ENCODE data around the gene PLA2R1.

The PLA2R1 gene

GRCh38 chr2:160092445-160092844 lies 30.0 kb upstream of the PLA2R1 start:
- no peak for TF ChIP-seq EZH2phosphoT487 (conservative IDR thresholded peaks at IDR 0.05; ENCODE audit: low read length)
- no peak for TF ChIP-seq CTCF (IDR thresholded peaks at IDR 0.05; ENCODE audit: insufficient read depth, low read length, poor library complexity, severe bottlenecking)

DNA sequence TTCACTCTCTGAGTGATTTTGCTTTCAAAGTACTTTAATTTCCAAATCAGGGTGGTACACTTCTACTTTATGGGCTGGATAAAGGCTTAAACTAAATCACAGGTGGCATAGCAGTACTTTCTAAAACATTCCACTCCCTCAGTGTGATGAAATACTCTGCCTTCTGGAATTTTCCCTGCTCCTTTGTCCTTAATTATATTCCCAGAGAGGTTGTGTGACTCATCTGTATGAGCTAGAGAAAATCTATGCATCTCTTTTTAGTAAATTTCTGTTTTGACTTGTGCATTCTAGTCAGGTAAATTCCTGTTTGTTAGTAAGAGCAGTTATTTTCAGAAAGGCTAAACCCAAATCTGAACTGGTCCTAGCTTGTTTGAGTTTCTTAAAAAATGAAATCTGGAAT lies 29.0 kb upstream of the PLA2R1 start:
- no peak for TF ChIP-seq CTCF (IDR thresholded peaks at IDR 0.05; ENCODE audit: insufficient read depth, low read length, poor library complexity, severe bottlenecking)
- TF ChIP-seq EZH2phosphoT487 (conservative IDR thresholded peaks at IDR 0.05; ENCODE audit: low read length): no peak

More at GRCh38 chr2:160092445-160092844, 30.0 kb upstream of the PLA2R1 start:
- H4K20me1 ChIP-seq (ENCODE audit: low read depth, low read length): no peaks in the 10 kb centered on the region
- no peaks in the 10 kb centered on the region for H3F3A ChIP-seq (ENCODE audit: insufficient read depth)
- H2AFZ ChIP-seq (ENCODE audit: low read depth, low read length, severe bottlenecking): no peak overlapping the region
- no peaks in the 10 kb centered on the region for H3K9me2 ChIP-seq (replicated peaks; ENCODE audit: insufficient read depth, low read length)
- peaks cover 13% of the 10 kb centered on the region; the same call in 1 of the 2 replicates for H3K9me3 ChIP-seq (ENCODE audit: insufficient read depth, low read length)
- no peak overlapping the region for H3K4me2 ChIP-seq (ENCODE audit: low read depth, low read length, poor library complexity, severe bottlenecking)
- no peak overlapping the region for H3K4me3 ChIP-seq (ENCODE audit: insufficient read depth, low read length, poor library complexity, severe bottlenecking)
- H3K27me3 ChIP-seq (ENCODE audit: low read length): no peaks in the 10 kb centered on the region
- no peaks in the 10 kb centered on the region for H3K79me2 ChIP-seq (ENCODE audit: insufficient read depth, low read length)
- no peak overlapping the region for H3K27ac ChIP-seq (ENCODE audit: low read depth, low read length)
- no peak overlapping the region for H3K9ac ChIP-seq (ENCODE audit: low read length)
- no peaks in the 10 kb centered on the region for H3K36me3 ChIP-seq (ENCODE audit: low read length)

GRCh38 chr2:160087854-160088745 lies 25.7 kb upstream of the PLA2R1 start:
- no peak overlapping the region for H3K4me3 ChIP-seq (ENCODE audit: insufficient read depth, low read length, poor library complexity, severe bottlenecking)
- TF ChIP-seq CTCF (IDR thresholded peaks at IDR 0.05; ENCODE audit: insufficient read depth, low read length, poor library complexity, severe bottlenecking) (peak; percentile 24), EZH2phosphoT487 (conservative IDR thresholded peaks at IDR 0.05; ENCODE audit: low read length) (no peak)
- no peaks in the 10 kb centered on the region for H3K79me2 ChIP-seq (ENCODE audit: insufficient read depth, low read length)
- H4K20me1 ChIP-seq (ENCODE audit: low read depth, low read length): no peaks in the 10 kb centered on the region
- H3K27ac ChIP-seq (ENCODE audit: low read depth, low read length): no peak overlapping the region
- peaks cover 22% of the 10 kb centered on the region; the same call in 1 of the 2 replicates for H3K9me3 ChIP-seq (ENCODE audit: insufficient read depth, low read length)
- H3K36me3 ChIP-seq (ENCODE audit: low read length): no peaks in the 10 kb centered on the region
- H3K9me2 ChIP-seq (replicated peaks; ENCODE audit: insufficient read depth, low read length): no peaks in the 10 kb centered on the region
- H3K9ac ChIP-seq (ENCODE audit: low read length): no peak overlapping the region
- no peaks in the 10 kb centered on the region for H3K27me3 ChIP-seq (ENCODE audit: low read length)
- H3F3A ChIP-seq (ENCODE audit: insufficient read depth): no peaks in the 10 kb centered on the region
- H3K4me2 ChIP-seq (ENCODE audit: low read depth, low read length, poor library complexity, severe bottlenecking): no peak overlapping the region
- no peak overlapping the region for H2AFZ ChIP-seq (ENCODE audit: low read depth, low read length, severe bottlenecking)

More for the DNA sequence above, 29.0 kb upstream of the PLA2R1 start:
- peaks cover 19% of the 10 kb centered on the region; the same call in 1 of the 2 replicates for H3K9me3 ChIP-seq (ENCODE audit: insufficient read depth, low read length)
- H3K4me2 ChIP-seq (ENCODE audit: low read depth, low read length, poor library complexity, severe bottlenecking): no peak overlapping the region
- no peaks in the 10 kb centered on the region for H3K9me2 ChIP-seq (replicated peaks; ENCODE audit: insufficient read depth, low read length)
- no peak overlapping the region for H3K4me3 ChIP-seq (ENCODE audit: insufficient read depth, low read length, poor library complexity, severe bottlenecking)
- no peak overlapping the region for H2AFZ ChIP-seq (ENCODE audit: low read depth, low read length, severe bottlenecking)
- H3K27ac ChIP-seq (ENCODE audit: low read depth, low read length): no peak overlapping the region
- no peak overlapping the region for H3K9ac ChIP-seq (ENCODE audit: low read length)
- no peaks in the 10 kb centered on the region for H3K27me3 ChIP-seq (ENCODE audit: low read length)
- no peaks in the 10 kb centered on the region for H3F3A ChIP-seq (ENCODE audit: insufficient read depth)
- H3K79me2 ChIP-seq (ENCODE audit: insufficient read depth, low read length): no peaks in the 10 kb centered on the region
- H4K20me1 ChIP-seq (ENCODE audit: low read depth, low read length): no peaks in the 10 kb centered on the region
- H3K36me3 ChIP-seq (ENCODE audit: low read length): no peaks in the 10 kb centered on the region
